Activated CD4-positive, alpha-beta T cell treated with anti-CD3 and anti-CD28 coated beads, Interleukin-2, amount 10 ng/mL, durations not matched to agents 7 days and 5 days (primary cell): Measurements from ENCODE around the gene CCDC6. TPM values are rescaled to one million over a fixed set of nuclear protein-coding genes. Genes with fewer than 3 reads are reported as not detected.

Source experiments
- CTCF ChIA-PET: fragments of 350-600 bp; sonication (Branson Sonifier 250); formaldehyde crosslinking; loops from one replicate; lab custom pipeline; 2021; ENCODE audit warnings: antibody characterized with exemption; lab: Charles Lee
- POLR2A ChIA-PET: fragments of 350-600 bp; sonication (Branson Sonifier 250); formaldehyde crosslinking; loops from one replicate; lab custom pipeline; 2021; ENCODE audit warnings: antibody characterized with exemption; lab: Charles Lee
- DNase-seq: peaks from one replicate; pipeline ENCODE4 v3.0.0-alpha.2; 2020
- H3K27ac Mint-ChIP-seq: one replicate; pipeline ENCODE4 v1.8.0; 2021; ENCODE audit warnings: mild to moderate bottlenecking, moderate library complexity, mixed read lengths
- H3K27me3 Mint-ChIP-seq: one replicate; pipeline ENCODE4 v1.8.0; 2021; ENCODE audit warnings: mixed read lengths
- H3K36me3 Mint-ChIP-seq: one replicate; pipeline ENCODE4 v1.8.0; 2021; ENCODE audit warnings: low read depth, mixed read lengths
- H3K4me1 Mint-ChIP-seq: one replicate; pipeline ENCODE4 v1.8.0; 2021; ENCODE audit warnings: mixed read lengths
- H3K4me3 Mint-ChIP-seq: one replicate; pipeline ENCODE4 v1.8.0; 2021; ENCODE audit warnings: mild to moderate bottlenecking, moderate library complexity, mixed read lengths
- H3K9me3 Mint-ChIP-seq: one replicate; pipeline ENCODE4 v1.8.0; 2021; ENCODE audit warnings: mixed read lengths
- total RNA-seq, 2 experiments: library from RNA; stranded (reverse); gene quantifications; one replicate each; pipeline ENCODE4 v1.2.3, GENCODE V29; 2021

CCDC6 gene
- total RNA-seq, 2 experiments from 2014 or later = 18.9 to 21.8 TPM

DNA sequence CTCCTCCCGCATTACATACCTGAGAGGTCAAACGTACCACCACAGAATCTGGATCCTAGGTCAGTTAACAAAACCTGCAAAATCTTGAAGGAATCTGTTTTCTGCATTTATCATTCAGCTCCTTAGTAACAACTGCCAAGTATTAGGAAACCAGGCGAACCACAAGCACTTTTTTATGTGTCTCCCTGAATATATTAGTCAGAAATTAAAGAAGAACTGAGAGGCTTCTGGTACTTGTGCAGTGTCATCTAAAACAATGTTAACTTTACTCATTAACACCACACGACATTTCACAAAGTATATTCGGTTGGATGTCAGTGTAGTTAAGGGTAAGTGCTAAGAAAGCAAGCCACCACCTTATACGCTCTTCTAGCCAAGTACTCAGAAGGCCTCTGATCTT lies 2.5 kb downstream of the CCDC6 start:
- POLR2A ChIA-PET = no interaction called here
- H3K27ac Mint-ChIP-seq = no peak overlapping the region
- no peak for DNase-seq
- no peak overlapping the region for H3K4me3 Mint-ChIP-seq
- H3K9me3 Mint-ChIP-seq = no peaks in the 10 kb centered on the region
- peaks cover 70% of the 10 kb centered on the region for H3K4me1 Mint-ChIP-seq
- no peaks in the 10 kb centered on the region for H3K27me3 Mint-ChIP-seq
- CTCF ChIA-PET = no interaction called here
- H3K36me3 Mint-ChIP-seq = peaks cover 22% of the 10 kb centered on the region

DNA sequence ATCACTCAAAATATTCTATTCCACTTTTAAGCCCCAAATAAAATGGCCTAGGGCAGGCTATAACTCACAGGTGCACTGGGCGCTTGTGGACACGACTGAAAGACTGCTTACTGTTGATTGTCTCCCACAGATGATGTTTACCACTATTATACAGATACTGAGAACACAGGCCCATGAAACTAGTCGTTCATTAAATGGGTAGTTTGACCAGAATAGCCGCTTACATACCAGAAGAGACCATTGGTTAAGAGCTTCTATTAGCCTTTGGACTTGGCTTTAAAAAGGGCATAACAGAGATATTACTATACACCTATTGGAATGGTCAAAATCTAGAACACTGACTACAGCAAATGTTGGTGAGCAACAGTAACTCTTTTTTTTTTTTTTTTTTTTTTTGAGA lies 4.3 kb downstream of the CCDC6 start:
- POLR2A ChIA-PET = no interaction called here
- no peaks in the 10 kb centered on the region for H3K9me3 Mint-ChIP-seq
- no peak overlapping the region for H3K27ac Mint-ChIP-seq
- no peak for DNase-seq
- CTCF ChIA-PET = no interaction called here
- H3K4me1 Mint-ChIP-seq = peaks cover 56% of the 10 kb centered on the region
- peaks cover 22% of the 10 kb centered on the region for H3K36me3 Mint-ChIP-seq
- H3K27me3 Mint-ChIP-seq = no peaks in the 10 kb centered on the region
- H3K4me3 Mint-ChIP-seq = no peak overlapping the region

DNA sequence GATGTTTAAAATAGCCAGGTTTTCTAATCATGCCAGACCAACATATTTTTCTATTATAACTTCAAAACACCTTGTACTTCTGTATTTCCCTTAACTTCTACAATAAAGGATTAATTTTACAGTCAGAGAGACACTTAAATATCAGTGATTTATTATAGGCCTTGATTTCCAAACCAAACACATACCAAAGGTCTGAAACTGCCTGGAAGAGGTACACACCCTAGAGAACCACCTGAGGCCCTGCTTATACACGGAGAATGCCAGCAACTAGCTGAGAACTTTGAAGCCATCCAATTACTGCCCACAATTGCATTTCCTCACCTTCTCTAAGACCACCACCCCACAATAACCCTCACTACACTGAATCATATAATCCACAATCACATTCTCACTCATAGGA lies 4.9 kb downstream of the CCDC6 start:
- peaks cover 22% of the 10 kb centered on the region for H3K36me3 Mint-ChIP-seq
- ChIA-PET CTCF (no interaction called here), POLR2A (no interaction called here)
- no peak overlapping the region for H3K27ac Mint-ChIP-seq
- no peak overlapping the region for H3K4me3 Mint-ChIP-seq
- no peak for DNase-seq
- H3K4me1 Mint-ChIP-seq = peaks cover 54% of the 10 kb centered on the region
- no peaks in the 10 kb centered on the region for H3K27me3 Mint-ChIP-seq
- no peaks in the 10 kb centered on the region for H3K9me3 Mint-ChIP-seq

DNA sequence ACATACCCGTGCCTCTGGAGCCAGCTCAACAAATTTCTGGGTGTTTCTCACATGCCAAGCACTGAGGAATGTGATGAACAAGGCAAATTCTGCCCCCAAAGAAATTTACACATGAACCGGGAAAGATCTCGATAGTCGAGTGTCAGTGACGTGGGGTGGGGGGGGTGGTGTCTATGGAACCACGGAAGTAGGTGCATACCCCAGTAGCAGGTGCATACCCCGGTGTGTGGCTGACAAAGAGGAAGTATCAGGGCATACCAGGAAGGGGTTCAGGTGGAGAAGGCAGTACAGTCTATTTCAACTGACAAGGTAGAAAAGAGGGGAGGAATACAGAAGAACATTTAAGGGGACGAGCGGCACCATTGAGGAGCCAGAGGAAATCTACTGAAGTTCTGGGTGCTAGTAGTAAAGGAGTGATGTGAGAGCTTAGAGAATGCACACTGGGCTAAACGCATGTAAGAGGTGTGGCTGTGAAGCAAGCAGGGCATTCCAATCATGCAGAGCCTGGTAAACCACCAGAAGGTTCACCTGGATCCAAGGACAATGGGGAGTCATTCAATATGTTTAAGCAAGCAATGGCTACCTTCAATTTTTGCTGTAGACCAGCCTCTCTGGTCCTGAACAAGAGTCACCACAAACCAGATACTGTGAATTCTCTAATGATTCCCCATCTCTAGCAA lies 6.2 kb downstream of the CCDC6 start:
- Mint-ChIP-seq H3K9me3 (no peaks in the 10 kb centered on the region), H3K36me3 (peaks cover 20% of the 10 kb centered on the region), H3K4me3 (no peak overlapping the region), H3K4me1 (peaks cover 50% of the 10 kb centered on the region), H3K27me3 (no peaks in the 10 kb centered on the region), H3K27ac (no peak overlapping the region)
- CTCF ChIA-PET = interaction anchor here (0.9 kb wide), 1 partner anchor 8 kb away, joined by 3 read pairs; no protein-coding TSS in a partner anchor
- DNase-seq = no peak
- POLR2A ChIA-PET = no interaction called here

DNA sequence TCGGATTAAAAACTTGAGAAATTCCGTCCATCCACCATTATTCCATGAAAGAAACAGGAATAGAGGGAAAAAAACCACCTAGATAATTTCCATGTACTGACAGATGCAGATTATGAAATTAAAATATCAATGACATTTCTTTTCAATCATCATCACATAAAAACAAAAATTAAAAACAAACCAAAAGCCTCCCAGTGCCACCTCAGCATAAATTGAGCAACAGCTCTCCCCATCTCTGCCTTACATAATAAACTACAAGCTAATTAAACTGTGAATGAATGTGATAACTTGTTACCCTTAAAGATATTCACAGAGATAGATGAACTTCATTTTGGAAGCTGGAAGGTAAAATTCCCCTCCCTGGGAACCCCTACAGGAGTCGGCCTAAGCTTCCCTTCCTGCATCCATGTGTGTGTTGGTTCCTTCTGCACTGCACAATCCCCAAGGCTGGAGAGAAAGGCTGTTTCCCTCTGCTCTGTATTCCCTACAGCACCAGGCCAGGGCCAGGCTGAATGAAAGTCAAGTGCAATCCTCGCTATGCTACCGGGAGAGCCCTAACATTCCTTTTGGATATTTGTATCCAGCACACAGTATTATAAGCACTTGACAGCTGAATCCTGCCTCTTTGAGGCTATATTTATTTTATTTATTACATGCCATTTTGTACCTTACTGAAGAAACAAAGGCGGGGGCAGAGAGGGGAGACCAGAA lies 8.1 kb downstream of the CCDC6 start:
- Mint-ChIP-seq H3K36me3 (peaks cover 20% of the 10 kb centered on the region), H3K9me3 (no peaks in the 10 kb centered on the region), H3K27me3 (no peaks in the 10 kb centered on the region), H3K4me3 (no peak overlapping the region), H3K4me1 (peaks cover 39% of the 10 kb centered on the region), H3K27ac (no peak overlapping the region)
- ChIA-PET CTCF (interaction anchor here (0.8 to 1.7 kb wide), 3 partner anchors 8 to 13 kb away, joined by 3 to 6 read pairs (median 4); partner anchors contain the start of gene CCDC6), POLR2A (no interaction called here)
- DNase-seq = no peak

DNA sequence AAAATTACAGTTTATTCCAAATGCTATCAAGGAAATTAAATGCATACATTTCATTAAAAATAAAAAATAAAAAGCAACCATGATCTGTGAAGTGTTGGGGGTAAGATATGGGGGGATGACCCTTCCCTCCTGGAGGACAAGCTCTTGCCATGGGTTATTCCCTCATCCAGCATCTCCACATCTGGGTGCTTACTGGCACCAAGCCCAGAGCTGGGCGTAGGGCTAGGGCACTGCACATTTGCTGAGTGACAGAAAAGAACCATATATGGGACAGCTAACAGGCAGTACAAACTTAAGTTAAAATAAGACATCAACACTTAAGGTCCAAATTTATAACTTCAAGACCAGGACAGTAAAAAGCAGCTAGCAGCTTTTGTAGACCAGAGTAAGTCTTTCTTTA lies 10.2 kb downstream of the CCDC6 start:
- ChIA-PET CTCF (interaction anchor here (1.1 to 2.0 kb wide), 3 partner anchors 10 to 32 kb away, joined by 3 to 9 read pairs (median 3); partner anchors contain the start of gene CCDC6), POLR2A (no interaction called here)
- no peaks in the 10 kb centered on the region for H3K9me3 Mint-ChIP-seq
- H3K27ac Mint-ChIP-seq = no peak overlapping the region
- peaks cover 7% of the 10 kb centered on the region for H3K36me3 Mint-ChIP-seq
- no peaks in the 10 kb centered on the region for H3K27me3 Mint-ChIP-seq
- H3K4me3 Mint-ChIP-seq = no peak overlapping the region
- peaks cover 32% of the 10 kb centered on the region for H3K4me1 Mint-ChIP-seq
- no peak for DNase-seq

DNA sequence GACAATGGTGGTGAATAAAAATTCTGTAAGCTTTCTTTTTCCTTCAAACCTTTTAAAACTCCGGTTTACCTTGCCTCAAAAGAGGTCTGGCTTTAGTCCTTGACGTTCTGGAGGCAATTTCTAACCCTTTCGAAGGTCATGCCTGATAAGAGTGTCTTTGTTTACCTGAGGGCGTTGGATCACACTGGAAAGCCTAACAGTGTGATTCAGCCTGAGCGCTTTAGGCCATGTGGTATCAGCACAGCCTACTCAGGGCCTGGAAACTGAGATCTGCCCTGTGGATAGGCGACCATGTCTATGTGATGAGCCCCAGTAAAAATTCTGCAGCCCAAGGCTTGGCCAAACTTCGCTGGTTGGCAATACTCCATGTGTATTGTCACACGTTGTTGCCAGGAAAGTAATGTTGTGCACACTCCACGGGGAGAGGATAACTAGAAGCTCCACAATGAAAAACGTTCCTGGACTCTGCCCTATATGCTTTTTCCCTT lies 10.7 kb downstream of the CCDC6 start:
- H3K4me3 Mint-ChIP-seq = no peak overlapping the region
- no peaks in the 10 kb centered on the region for H3K27me3 Mint-ChIP-seq
- ChIA-PET POLR2A (no interaction called here), CTCF (interaction anchor here (1.1 to 2.0 kb wide), 3 partner anchors 10 to 32 kb away, joined by 3 to 9 read pairs (median 3); partner anchors contain the start of gene CCDC6)
- no peak overlapping the region for H3K27ac Mint-ChIP-seq
- peaks cover 7% of the 10 kb centered on the region for H3K36me3 Mint-ChIP-seq
- peaks cover 30% of the 10 kb centered on the region for H3K4me1 Mint-ChIP-seq
- DNase-seq = no peak
- H3K9me3 Mint-ChIP-seq = no peaks in the 10 kb centered on the region

DNA sequence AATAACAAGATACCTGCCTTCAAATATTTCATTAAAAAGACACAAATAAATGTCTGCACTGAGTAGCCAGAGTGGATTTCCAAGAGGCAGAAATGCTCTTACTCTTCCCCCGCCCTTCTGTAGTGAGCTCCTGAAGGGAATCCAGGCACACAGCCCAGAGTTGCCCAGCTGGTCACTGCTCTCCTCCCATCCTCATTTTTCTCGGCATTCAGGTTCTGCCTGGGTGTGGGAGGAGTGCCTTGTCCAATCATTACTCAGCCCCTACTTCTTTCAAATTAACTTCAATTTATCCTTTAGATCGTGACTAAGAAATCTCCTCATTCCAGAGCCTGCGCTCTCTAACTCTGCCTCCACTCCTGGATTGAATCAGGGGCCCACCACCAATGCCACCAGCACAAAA lies 12.2 kb downstream of the CCDC6 start:
- H3K27me3 Mint-ChIP-seq = no peaks in the 10 kb centered on the region
- CTCF ChIA-PET = no interaction called here
- peaks cover 23% of the 10 kb centered on the region for H3K4me1 Mint-ChIP-seq
- peaks cover 7% of the 10 kb centered on the region for H3K36me3 Mint-ChIP-seq
- no peaks in the 10 kb centered on the region for H3K9me3 Mint-ChIP-seq
- POLR2A ChIA-PET = no interaction called here
- no peak for DNase-seq
- H3K27ac Mint-ChIP-seq = no peak overlapping the region
- H3K4me3 Mint-ChIP-seq = no peak overlapping the region

DNA sequence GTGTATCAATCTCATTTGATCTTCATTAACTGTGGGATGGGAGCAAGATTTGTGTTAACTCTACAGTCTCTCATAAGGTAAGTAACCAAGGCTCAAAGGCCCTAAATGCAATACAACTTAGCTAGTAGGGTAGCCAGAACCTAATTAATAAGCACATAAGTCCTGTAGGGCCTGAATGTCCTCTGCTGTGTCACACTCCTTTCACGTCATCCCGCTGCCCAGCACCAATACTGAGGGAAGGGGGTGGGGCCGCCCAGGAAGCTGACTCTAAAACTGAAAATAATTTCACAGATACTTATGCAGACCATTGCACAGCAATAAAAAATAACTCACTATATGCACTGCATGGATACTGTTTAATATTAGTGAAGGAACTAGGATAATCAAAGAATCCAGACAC lies 13.7 kb downstream of the CCDC6 start:
- H3K36me3 Mint-ChIP-seq = peaks cover 8% of the 10 kb centered on the region
- CTCF ChIA-PET = interaction anchor here (0.5 to 1.1 kb wide), 3 partner anchors 7 to 50 kb away, joined by 3 to 5 read pairs (median 3); partner anchors contain the start of gene CCDC6

DNA sequence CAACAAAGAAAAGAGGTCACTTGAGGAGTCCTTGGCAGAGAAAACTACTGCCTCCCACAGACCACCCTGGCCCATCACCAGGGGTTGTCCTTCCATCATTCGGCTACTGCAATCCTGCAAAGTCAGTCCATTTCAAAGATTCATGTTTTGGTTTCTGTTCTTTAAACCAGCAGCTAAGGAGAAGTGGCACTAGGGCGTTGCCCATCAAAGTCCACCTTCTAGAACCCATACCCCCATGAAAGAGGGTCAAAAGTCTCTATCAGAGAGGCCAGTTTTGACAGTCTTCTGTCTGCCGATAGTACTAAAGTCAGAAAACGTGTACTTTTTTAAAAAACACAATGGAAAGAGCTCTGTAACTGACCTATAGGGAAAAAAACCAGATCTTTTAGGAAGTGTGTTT lies 14.4 kb downstream of the CCDC6 start:
- ChIA-PET CTCF (interaction anchor here (0.8 to 1.2 kb wide), 3 partner anchors 8 to 14 kb away, joined by 3 to 4 read pairs (median 3); partner anchors contain the start of gene CCDC6), POLR2A (interaction anchor here (0.6 kb wide), 1 partner anchor 13 kb away, joined by 3 read pairs; no protein-coding TSS in a partner anchor)
- H3K4me1 Mint-ChIP-seq = peaks cover 34% of the 10 kb centered on the region

More for the DNA sequence above, 13.7 kb downstream of the CCDC6 start:
- POLR2A ChIA-PET = interaction anchor here (0.6 kb wide), 1 partner anchor 12 kb away, joined by 3 read pairs; no protein-coding TSS in a partner anchor
- H3K4me3 Mint-ChIP-seq = no peak overlapping the region
- H3K27ac Mint-ChIP-seq = no peak overlapping the region
- no peaks in the 10 kb centered on the region for H3K27me3 Mint-ChIP-seq
- H3K9me3 Mint-ChIP-seq = no peaks in the 10 kb centered on the region
- DNase-seq = no peak
- peaks cover 29% of the 10 kb centered on the region for H3K4me1 Mint-ChIP-seq

DNA sequence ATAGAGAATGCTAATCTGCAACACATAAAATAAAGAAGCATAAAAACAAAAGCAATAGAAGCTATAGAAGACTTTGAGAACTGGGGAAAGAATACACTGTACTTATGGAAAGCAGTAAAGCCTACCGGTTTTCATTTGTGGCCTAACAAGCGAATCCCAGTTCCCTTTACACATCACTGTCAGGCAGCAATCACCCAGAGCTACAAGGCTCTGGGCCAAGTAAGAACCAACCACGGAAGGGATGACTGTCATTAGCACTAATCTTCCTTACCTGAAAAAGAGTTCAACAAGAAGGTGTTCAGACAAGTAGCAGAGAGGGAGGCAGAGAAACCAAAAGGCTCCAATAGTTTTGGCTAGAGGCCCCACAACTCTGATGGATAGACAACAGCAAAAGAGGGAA lies 15.0 kb downstream of the CCDC6 start:
- no peak for DNase-seq
- H3K27ac Mint-ChIP-seq = no peak overlapping the region
- H3K27me3 Mint-ChIP-seq = no peaks in the 10 kb centered on the region
- POLR2A ChIA-PET = no interaction called here
- peaks cover 40% of the 10 kb centered on the region for H3K4me1 Mint-ChIP-seq
- H3K9me3 Mint-ChIP-seq = no peaks in the 10 kb centered on the region
- CTCF ChIA-PET = interaction anchor here (1.1 to 1.2 kb wide), 2 partner anchors 9 to 11 kb away, joined by 3 to 4 read pairs; no protein-coding TSS in a partner anchor
- H3K4me3 Mint-ChIP-seq = no peak overlapping the region
- peaks cover 12% of the 10 kb centered on the region for H3K36me3 Mint-ChIP-seq

More for the DNA sequence above, 14.4 kb downstream of the CCDC6 start:
- Mint-ChIP-seq H3K27ac (peak overlapping the region; percentile 43), H3K36me3 (peaks cover 8% of the 10 kb centered on the region), H3K27me3 (no peaks in the 10 kb centered on the region), H3K4me3 (no peak overlapping the region), H3K9me3 (no peaks in the 10 kb centered on the region)
- no peak for DNase-seq

DNA sequence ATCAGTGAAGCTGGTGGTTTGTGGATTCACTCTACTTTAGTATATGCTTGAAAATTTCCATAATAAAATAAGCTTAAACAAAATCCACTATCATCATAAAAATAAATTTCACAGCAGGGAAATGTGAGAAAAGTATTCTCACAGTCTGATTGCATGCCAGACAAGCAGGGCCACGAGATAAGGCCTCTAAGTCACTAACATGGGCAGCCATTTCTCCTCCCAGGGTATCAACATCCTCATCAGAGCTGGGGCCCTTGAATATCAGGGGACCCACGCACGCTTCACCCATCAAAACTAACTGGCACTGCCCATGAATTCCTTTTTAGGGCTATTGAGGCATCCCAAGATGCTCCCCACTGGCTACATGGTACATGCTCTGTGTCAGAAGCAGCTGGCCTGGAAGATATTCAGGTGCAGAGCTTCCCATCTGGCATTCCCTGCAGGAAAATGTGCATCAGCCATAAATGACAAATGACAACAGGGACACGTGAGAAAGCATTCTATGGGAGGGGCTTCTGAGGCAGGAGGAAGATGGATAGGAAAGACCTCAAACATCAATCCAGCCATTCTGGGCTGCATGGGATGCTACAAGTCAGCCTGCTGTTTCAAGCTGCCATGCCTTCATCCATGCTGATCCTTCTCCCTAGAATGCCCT lies 17.4 kb downstream of the CCDC6 start:
- Mint-ChIP-seq H3K4me3 (no peak overlapping the region), H3K27me3 (no peaks in the 10 kb centered on the region), H3K9me3 (no peaks in the 10 kb centered on the region), H3K27ac (no peak overlapping the region), H3K4me1 (peaks cover 60% of the 10 kb centered on the region), H3K36me3 (peaks cover 12% of the 10 kb centered on the region)
- ChIA-PET CTCF (interaction anchor here (0.9 to 3.5 kb wide), 3 partner anchors 10 to 24 kb away, joined by 3 to 16 read pairs (median 6); partner anchors contain the start of gene CCDC6), POLR2A (no interaction called here)
- DNase-seq = no peak
